Adrenal gland (tissue), 12 donors: ENCODE measurements around the gene PTPN21. TPM values are rescaled to one million over a fixed set of nuclear protein-coding genes. Genes with fewer than 3 reads are reported as not detected.

ENCODE experiments used
- DNase-seq, 7 donors: peaks; one replicate each; pipeline ENCODE4 v3.0.0-alpha.2; 2019 to 2020
- H3K27ac ChIP-seq, 5 donors: fragments of 200-600 bp; sonication (generic) in 4 of 5; 1 replicate in 3 of 5; 2 replicates in 2 of 5; pipeline versions ENCODE4 v1.5.1 to v1.8.0; 2016 to 2020; ENCODE audit warnings: mild to moderate bottlenecking in 1 of 5
- H3K27me3 ChIP-seq: fragments of 200-600 bp; 2 replicates; pipeline ENCODE4 v1.8.0; 2021
- H3K36me3 ChIP-seq, 2 donors: fragments of 200-600 bp; replicated peaks in 1 of 2; 1 replicate in 1 of 2; 2 replicates in 1 of 2; pipeline versions ENCODE4 v1.5.1 to v1.8.0; 2018 to 2022
- H3K4me1 ChIP-seq, 2 donors: fragments of 200-600 bp; replicated peaks in 1 of 2; 1 replicate in 1 of 2; 2 replicates in 1 of 2; pipeline versions ENCODE4 v1.5.1 to v1.8.0; 2018 to 2021
- H3K4me3 ChIP-seq, 4 donors: fragments of 200-600 bp; sonication (generic) in 3 of 4; one replicate each; pipeline ENCODE4 v1.5.1; 2016 to 2018
- H3K9me3 ChIP-seq, 3 donors: fragments of 200-600 bp; sonication (generic) in 1 of 3; replicated peaks in 1 of 3; 1 replicate in 2 of 3; 2 replicates in 1 of 3; pipeline versions ENCODE4 v1.5.1 to v1.8.0; 2016 to 2021
- CTCF ChIP-seq, 6 experiments: fragments of 450-650 bp in 4 of 6; fragments of 200-600 bp in 2 of 6; sonication (generic) in 1 of 6; IDR thresholded peaks; 1 replicate in 5 of 6; 2 replicates in 1 of 6; pipeline versions ENCODE4 v1.5.1 to v1.8.0; 2016 to 2021; ENCODE audit warnings: antibody characterized with exemption in 6 of 6, mild to moderate bottlenecking in 2 of 6, moderate library complexity in 1 of 6
- POLR2A ChIP-seq, 2 donors: fragments of 450-650 bp; IDR thresholded peaks; one replicate each; pipeline ENCODE4 v1.6.1; 2017; ENCODE audit warnings: antibody characterized with exemption in 2 of 2, mild to moderate bottlenecking in 2 of 2, moderate library complexity in 1 of 2
- WGBS, 4 donors: extraction: QIAGEN DNeasy Blood & Tissue Kit in 2 of 4; methylation state at CpG; one replicate each; pipeline versions ENCODE4 v1.1.5 to v1.1.7; 2013 to 2017; 5-methylcytosine and 5-hydroxymethylcytosine counted together
- intact Hi-C, 2 donors: fragments of 100-400 bp; cut with DNase I; formaldehyde crosslinking; loops; one replicate each; pipeline versions ENCODE4 v1.14.1 to v1.15.0; 2022 to 2023
- polyA plus RNA-seq, 3 donors: library from polyadenylated mRNA; stranded (reverse); fragments of 200-250 nt in 2 of 3; fragments of 350-450 nt in 1 of 3; fragmentation: Illumina TruSeq in 1 of 3; extraction: RNeasy Lipid Tissue Mini Kit (QIAGEN cat#74804) in 1 of 3; gene quantifications; one replicate each; pipeline ENCODE4 v1.2.3, GENCODE V29; 2013 to 2014
- total RNA-seq, 9 donors: library from RNA; depleted of rRNA in 4 of 9; stranded (reverse); fragments of >200 nt in 4 of 9; fragments of 120-200 nt in 1 of 9; fragmentation: NEBNext Ultra II Directional in 1 of 9; extraction: Animal tissue kit (Norgen Biotek cat#: 25700) in 1 of 9; gene quantifications; one replicate each; pipeline versions ENCODE4 v1.1.0 to v1.2.4, GENCODE V29; 2013 to 2023
- donor health status: healthy with polysubstance abuse.
- donor health status: Bipolar disorder and iron deficiency.
- donor health status: DM: yes; HTN: yes; CAD: no.
- donor health status: DM: no; HTN: no; CAD: no.
- donor health status: DM: no; HTN: no; CAD: no.
- donor health status: DM: yes; HTN: yes; CAD: no.

The PTPN21 gene
- total and polyA plus RNA-seq, 12 donors = 3.7 to 21.3 (median 12.1) TPM

- Histone ChIP-seq H3K36me3 (peaks cover 0 to 5% of the 10 kb centered on the region in 2 donors), H3K27ac (no peak overlapping the region), H3K9me3 (no peaks in the 10 kb centered on the region), H3K27me3 (no peaks in the 10 kb centered on the region), H3K4me3 (no peak overlapping the region), H3K4me1 (no peaks in the 10 kb centered on the region)
- DNase-seq = no peak
- no peak for TF ChIP-seq POLR2A (IDR thresholded peaks at IDR 0.05)
- TF ChIP-seq CTCF (IDR thresholded peaks at IDR 0.05) = no peak
- intact Hi-C loops = no loop called here
Measured at GRCh38 chr14:88424573-88424972, 130.2 kb downstream of the PTPN21 start.

DNA sequence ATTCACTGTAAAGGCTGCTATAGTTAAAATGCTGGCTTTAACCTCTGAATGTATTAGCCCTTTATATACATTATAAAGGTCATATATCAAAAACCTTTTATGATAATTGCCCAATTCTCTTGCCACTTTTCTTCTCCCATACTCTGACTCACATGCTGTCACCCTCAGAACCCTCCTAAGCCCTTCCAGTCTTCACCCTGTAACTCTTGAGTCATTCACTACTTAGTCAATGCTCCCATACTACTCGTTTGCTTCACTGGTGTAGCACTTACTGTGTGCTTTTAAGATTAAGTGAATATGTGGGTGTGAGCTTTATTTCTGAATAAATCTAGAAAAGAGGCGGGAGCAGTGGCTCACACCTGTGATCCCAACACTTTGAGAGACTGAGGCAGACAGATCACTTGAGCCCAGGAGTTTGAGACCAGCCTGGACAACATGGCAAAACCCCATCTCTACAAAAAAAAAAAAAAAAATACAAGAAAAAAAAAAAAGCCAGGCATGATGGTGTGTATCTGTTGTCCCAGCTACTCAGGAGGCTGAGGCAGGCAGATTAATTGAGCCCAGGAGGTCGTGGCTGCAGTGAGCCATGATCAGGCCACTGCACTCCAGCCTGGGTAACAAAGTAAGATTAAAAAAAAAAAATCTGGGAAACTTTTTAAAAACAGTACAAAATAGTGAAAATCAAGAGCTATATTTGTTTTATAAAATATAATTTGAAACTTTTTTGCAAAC lies 131.7 kb downstream of the PTPN21 start:
- H3K4me3 ChIP-seq = no peak overlapping the region
- no peak overlapping the region for H3K27ac ChIP-seq
- H3K27me3 ChIP-seq = no peaks in the 10 kb centered on the region
- H3K4me1 ChIP-seq = no peaks in the 10 kb centered on the region
- intact Hi-C loops = no loop called here
- no peak for DNase-seq
- TF ChIP-seq CTCF (IDR thresholded peaks at IDR 0.05) = no peak
- peaks cover 0 to 5% of the 10 kb centered on the region in 2 donors for H3K36me3 ChIP-seq
- no peaks in the 10 kb centered on the region for H3K9me3 ChIP-seq
- WGBS, 4 donors = 77 to 89% (median 78%) methylated on average over 3 of the region's 3 CpGs

DNA sequence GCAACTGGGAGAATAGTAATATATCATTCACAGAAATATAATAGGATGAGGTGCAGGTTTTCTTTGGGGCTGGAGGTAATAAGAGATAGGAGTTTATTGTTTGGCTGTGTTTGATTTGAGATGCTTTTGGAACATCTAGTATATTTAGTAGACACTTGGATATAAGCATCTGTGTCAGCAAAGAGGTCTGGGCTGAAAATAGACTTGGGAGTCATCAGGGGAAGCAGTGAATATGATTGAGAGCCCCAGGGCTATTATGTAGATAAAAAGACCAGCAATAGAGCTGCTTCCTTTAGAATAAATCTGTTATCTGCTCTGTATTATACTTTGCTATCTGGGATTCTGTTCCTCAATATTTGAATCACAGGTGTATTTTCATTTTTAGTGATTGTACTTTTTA lies 132.8 kb downstream of the PTPN21 start:
- no peak for DNase-seq
- no peaks in the 10 kb centered on the region for H3K4me1 ChIP-seq
- H3K27ac ChIP-seq = no peak overlapping the region
- peaks cover 0 to 5% of the 10 kb centered on the region in 2 donors for H3K36me3 ChIP-seq
- no peaks in the 10 kb centered on the region for H3K9me3 ChIP-seq
- H3K4me3 ChIP-seq = no peak overlapping the region
- no peak for TF ChIP-seq CTCF (IDR thresholded peaks at IDR 0.05)
- TF ChIP-seq POLR2A (IDR thresholded peaks at IDR 0.05) = no peak
- intact Hi-C loops = no loop called here
- no peaks in the 10 kb centered on the region for H3K27me3 ChIP-seq

DNA sequence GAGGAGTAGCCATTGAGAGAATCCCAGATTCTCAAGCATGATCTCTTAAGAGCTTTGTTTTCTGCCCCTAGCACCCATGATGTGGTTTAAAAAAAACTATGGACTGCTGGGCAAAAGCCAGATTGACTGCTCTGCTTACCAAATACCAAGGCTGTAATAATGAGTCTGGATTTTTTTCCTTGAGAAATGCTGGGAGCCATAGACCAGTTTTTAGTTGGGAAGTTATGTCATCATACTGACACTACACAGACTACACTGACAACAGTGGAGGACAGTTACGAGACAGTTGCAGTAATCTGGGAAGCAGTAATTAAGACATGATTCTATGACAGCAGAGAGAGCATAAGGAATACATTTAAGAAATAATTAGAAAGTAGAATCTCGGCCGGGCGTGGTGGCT lies 133.5 kb downstream of the PTPN21 start:
- intact Hi-C loops = no loop called here
- DNase-seq = no peak
- Histone ChIP-seq H3K27me3 (no peaks in the 10 kb centered on the region), H3K27ac (no peak overlapping the region), H3K9me3 (no peaks in the 10 kb centered on the region), H3K4me3 (no peak overlapping the region), H3K4me1 (no peaks in the 10 kb centered on the region), H3K36me3 (peaks cover 0 to 5% of the 10 kb centered on the region in 2 donors)
- 86 to 98% (median 93%) methylated on average over 4 of the region's 4 CpGs for WGBS, 4 donors
- TF ChIP-seq CTCF (IDR thresholded peaks at IDR 0.05) = no peak
- TF ChIP-seq POLR2A (IDR thresholded peaks at IDR 0.05) = no peak
